AG04450 (cell line): ENCODE measurements around the gene RUNX2. TPM values are rescaled to one million over a fixed set of nuclear protein-coding genes. Genes with fewer than 3 reads are reported as not detected.
A peak's percentile ranks its signal among the peaks of the same experiment; 100 is the strongest.
"Not testable (repeated sequence)": the region's sequence is repeated elsewhere in the genome, so short reads cannot be mapped to it uniquely, and the experiment has no call there.

ENCODE experiments used
- CTCF ChIA-PET: fragments of 300-600, 350-600 bp; formaldehyde crosslinking; extraction: SDS; loops from one replicate; lab custom pipeline; 2022; ENCODE audit warnings: antibody characterized with exemption, inconsistent platforms; lab: Charles Lee
- POLR2A ChIA-PET: fragments of 350-600 bp; formaldehyde crosslinking; extraction: SDS; loops from one replicate; lab custom pipeline; 2021; ENCODE audit warnings: antibody characterized with exemption, inconsistent platforms; lab: Yijun Ruan, JAX
- DNase-seq: peaks from one replicate; pipeline ENCODE4 v3.0.0-alpha.2; 2011; ENCODE audit warnings: low read depth, low spot score
- H3K27ac ChIP-seq: one replicate; pipeline ENCODE4 v1.5.1; 2012; ENCODE audit warnings: low read depth, low read length, control low read depth
- H3K27me3 ChIP-seq: one replicate; pipeline ENCODE4 v1.6.0; 2012; ENCODE audit warnings: low read length; ENCODE audit not compliant: control insufficient read depth, insufficient read depth
- H3K4me3 ChIP-seq: 2 replicates; pipeline ENCODE4 v1.5.1; 2011; ENCODE audit warnings: mild to moderate bottlenecking, low read depth, low read length, control low read depth
- H3K9me3 ChIP-seq: 2 replicates; pipeline ENCODE4 v1.5.1; 2012; ENCODE audit warnings: low read length; ENCODE audit not compliant: control insufficient read depth, insufficient read depth
- CTCF ChIP-seq: IDR thresholded peaks from 2 replicates; pipeline ENCODE4 v1.5.1; 2011; ENCODE audit warnings: low read depth, low read length, control low read depth, inconsistent platforms
- polyA minus RNA-seq: library from RNA; depleted of rRNA, polyadenylated mRNA; stranded (reverse); fragments of >200 nt; gene quantifications from 2 replicates; pipeline ENCODE4 v1.2.3, GENCODE V29; 2011; rRNA and poly(A)+ RNA removed
- polyA plus RNA-seq: library from polyadenylated mRNA; depleted of rRNA; stranded (reverse); fragments of >200 nt; gene quantifications from 2 replicates; pipeline ENCODE4 v1.2.3, GENCODE V29; 2011; rRNA removed

Gene RUNX2
- 3.4 and 4.3 TPM in 2 replicates for polyA plus RNA-seq
- 7.0 and 7.9 TPM in 2 replicates for polyA minus RNA-seq

- Histone ChIP-seq H3K27ac (peak within 1 kb of the TSS; percentile 50), H3K9me3 (no peaks in the 10 kb centered on the region), H3K4me3 (peak within 1 kb of the TSS; percentile 37), H3K27me3 (no peaks in the 10 kb centered on the region)
- peak; percentile 49 for DNase-seq
- no peak for TF ChIP-seq CTCF
- POLR2A ChIA-PET, result no interaction called here
- CTCF ChIA-PET, result interaction anchor here (0.8 to 1.4 kb wide), 2 partner anchors 698 to 853 kb away, joined by 4 read pairs; no protein-coding TSS in a partner anchor
Measured at GRCh38 chr6:45327956-45328522, at the start of gene RUNX2. RUNX2 (plus strand) TSS chr6:45328330; CDS start chr6:45328727, 397 bp downstream.

GRCh38 chr6:45278367-45278766 lies 49.8 kb upstream of the RUNX2 start:
- CTCF ChIA-PET, result no interaction called here

GRCh38 chr6:45286707-45287106 lies 41.4 kb upstream of the RUNX2 start:
- H3K27me3 ChIP-seq, H3K9me3 ChIP-seq, H3K27ac ChIP-seq, DNase-seq, POLR2A ChIA-PET, H3K4me3 ChIP-seq, CTCF ChIA-PET: not testable (repeated sequence)

More at GRCh38 chr6:45278367-45278766, 49.8 kb upstream of the RUNX2 start:
- peak; percentile 2 for DNase-seq
- TF ChIP-seq CTCF, result no peak
- POLR2A ChIA-PET, result no interaction called here
- no peak overlapping the region for H3K4me3 ChIP-seq
- H3K27ac ChIP-seq, result no peak overlapping the region
- peaks cover 3% of the 10 kb centered on the region; the same call in 1 of the 2 replicates for H3K9me3 ChIP-seq
- H3K27me3 ChIP-seq, result no peaks in the 10 kb centered on the region

GRCh38 chr6:45289751-45290514 lies 38.2 kb upstream of the RUNX2 start:
- ChIA-PET CTCF (no interaction called here), POLR2A (no interaction called here)
- no peak for TF ChIP-seq CTCF
- Histone ChIP-seq H3K27me3 (no peaks in the 10 kb centered on the region), H3K27ac (no peak overlapping the region), H3K9me3 (no peaks in the 10 kb centered on the region), H3K4me3 (no peak overlapping the region)
- no peak for DNase-seq

GRCh38 chr6:45293306-45293705 lies 34.8 kb upstream of the RUNX2 start:
- H3K27ac ChIP-seq, result no peak overlapping the region
- H3K27me3 ChIP-seq, result no peaks in the 10 kb centered on the region
- no peaks in the 10 kb centered on the region for H3K9me3 ChIP-seq
- DNase-seq, result no peak
- no peak for TF ChIP-seq CTCF
- ChIA-PET CTCF (no interaction called here), POLR2A (no interaction called here)
- H3K4me3 ChIP-seq, result no peak overlapping the region

GRCh38 chr6:45294065-45294701 lies 33.9 kb upstream of the RUNX2 start:
- CTCF ChIA-PET, H3K27ac ChIP-seq, H3K4me3 ChIP-seq, H3K27me3 ChIP-seq, POLR2A ChIA-PET, H3K9me3 ChIP-seq, DNase-seq: not testable (repeated sequence)
